Nephron progenitor cell (in vitro differentiated cells): ENCODE measurements around the gene SEC61A1.

Experiments used
- DNase-seq: peaks from one replicate; pipeline ENCODE4 v3.0.0; 2021
- H3K27ac Mint-ChIP-seq: 2 replicates; pipeline ENCODE4 v1.8.0; 2021; ENCODE audit warnings: mild to moderate bottlenecking, moderate library complexity, mixed read lengths
- H3K27me3 Mint-ChIP-seq: 2 replicates; pipeline ENCODE4 v1.8.0; 2021; ENCODE audit warnings: mild to moderate bottlenecking, low read depth, mixed read lengths; ENCODE audit not compliant: poor library complexity
- H3K36me3 Mint-ChIP-seq: 2 replicates; pipeline ENCODE4 v1.8.0; 2021; ENCODE audit warnings: low read depth, mixed read lengths
- H3K4me1 Mint-ChIP-seq: 2 replicates; pipeline ENCODE4 v1.8.0; 2021; ENCODE audit warnings: mixed read lengths
- H3K4me3 Mint-ChIP-seq: 2 replicates; pipeline ENCODE4 v1.8.0; 2021; ENCODE audit warnings: mild to moderate bottlenecking, moderate library complexity, mixed read lengths
- H3K9me3 Mint-ChIP-seq: 2 replicates; pipeline ENCODE4 v1.8.0; 2021; ENCODE audit warnings: mild to moderate bottlenecking, moderate library complexity, mixed read lengths
- TF ChIP-seq, protein P1 (sequence below): fragments of 200-600 bp; sonication (generic); IDR thresholded peaks from 2 replicates; pipeline ENCODE4 v1.5.0; 2021; ENCODE audit warnings: antibody characterized with exemption

The SEC61A1 gene

DNA sequence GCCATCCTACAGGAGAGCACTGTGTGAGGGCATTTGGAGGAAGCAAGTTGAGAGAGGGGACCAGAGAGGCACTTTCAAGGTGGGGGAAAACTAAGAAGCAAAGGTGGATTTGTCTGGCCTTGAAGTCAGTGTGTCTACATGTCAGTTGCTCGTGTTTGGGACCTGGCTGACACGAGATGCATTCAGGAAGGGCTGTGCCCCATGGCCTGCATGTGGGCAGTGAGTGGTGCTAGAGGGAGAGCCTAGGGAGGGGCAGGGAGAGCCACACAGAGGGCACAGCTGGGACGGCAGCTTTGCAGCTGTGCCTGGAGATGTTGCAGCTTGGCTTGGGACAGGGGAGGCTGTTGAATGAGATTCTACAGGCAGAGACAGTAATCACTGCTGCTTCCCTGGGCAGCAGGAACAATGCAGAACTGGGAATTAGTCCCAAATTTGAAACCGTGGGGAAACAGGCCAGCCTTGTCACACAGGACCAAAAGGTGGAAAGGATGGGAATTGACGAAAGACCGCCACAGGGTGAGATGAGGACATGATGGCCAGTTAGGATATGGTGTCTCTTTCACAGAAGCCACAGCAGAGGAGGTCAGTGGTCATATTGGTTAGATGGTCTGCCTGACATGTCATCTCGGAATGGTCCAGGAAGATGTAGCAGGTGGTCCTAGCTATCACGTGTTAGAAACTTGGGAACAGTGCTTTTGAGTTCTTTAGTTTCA, 10.0 kb downstream of the SEC61A1 start:
- Mint-ChIP-seq H3K27ac (peak overlapping the region; percentile 34), H3K4me1 (no peaks in the 10 kb centered on the region), H3K4me3 (no peak overlapping the region), H3K9me3 (no peaks in the 10 kb centered on the region), H3K36me3 (peaks cover 86% of the 10 kb centered on the region), H3K27me3 (no peaks in the 10 kb centered on the region)
- TF ChIP-seq, protein P1, sequence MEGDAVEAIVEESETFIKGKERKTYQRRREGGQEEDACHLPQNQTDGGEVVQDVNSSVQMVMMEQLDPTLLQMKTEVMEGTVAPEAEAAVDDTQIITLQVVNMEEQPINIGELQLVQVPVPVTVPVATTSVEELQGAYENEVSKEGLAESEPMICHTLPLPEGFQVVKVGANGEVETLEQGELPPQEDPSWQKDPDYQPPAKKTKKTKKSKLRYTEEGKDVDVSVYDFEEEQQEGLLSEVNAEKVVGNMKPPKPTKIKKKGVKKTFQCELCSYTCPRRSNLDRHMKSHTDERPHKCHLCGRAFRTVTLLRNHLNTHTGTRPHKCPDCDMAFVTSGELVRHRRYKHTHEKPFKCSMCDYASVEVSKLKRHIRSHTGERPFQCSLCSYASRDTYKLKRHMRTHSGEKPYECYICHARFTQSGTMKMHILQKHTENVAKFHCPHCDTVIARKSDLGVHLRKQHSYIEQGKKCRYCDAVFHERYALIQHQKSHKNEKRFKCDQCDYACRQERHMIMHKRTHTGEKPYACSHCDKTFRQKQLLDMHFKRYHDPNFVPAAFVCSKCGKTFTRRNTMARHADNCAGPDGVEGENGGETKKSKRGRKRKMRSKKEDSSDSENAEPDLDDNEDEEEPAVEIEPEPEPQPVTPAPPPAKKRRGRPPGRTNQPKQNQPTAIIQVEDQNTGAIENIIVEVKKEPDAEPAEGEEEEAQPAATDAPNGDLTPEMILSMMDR: no peak
- no peak for DNase-seq

DNA sequence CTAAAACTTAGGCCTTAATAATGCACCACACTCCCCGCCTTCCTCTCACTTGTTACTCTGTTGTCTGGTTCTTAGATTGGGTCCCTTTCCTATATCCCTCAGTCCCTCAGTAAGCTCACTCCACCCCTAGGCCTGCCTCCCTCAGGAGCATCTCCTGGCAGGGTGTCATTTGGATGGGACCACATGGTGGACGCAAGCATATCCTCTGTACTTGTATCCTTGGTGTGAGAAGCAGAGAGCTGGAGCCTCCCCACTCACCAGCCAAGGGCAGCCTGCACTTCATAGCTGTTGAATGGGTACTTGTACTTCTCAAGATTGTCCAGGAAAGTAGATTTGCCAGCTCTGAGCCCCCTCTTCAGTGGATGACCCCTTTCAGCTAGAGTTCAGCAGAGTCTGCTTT, 11.6 kb downstream of the SEC61A1 start:
- H3K36me3 Mint-ChIP-seq: peaks cover 93% of the 10 kb centered on the region
- TF ChIP-seq, protein P1: no peak
- no peak overlapping the region for H3K4me3 Mint-ChIP-seq
- H3K27ac Mint-ChIP-seq: no peak overlapping the region
- H3K27me3 Mint-ChIP-seq: peaks cover 2% of the 10 kb centered on the region
- H3K4me1 Mint-ChIP-seq: no peaks in the 10 kb centered on the region
- no peaks in the 10 kb centered on the region for H3K9me3 Mint-ChIP-seq
- DNase-seq: no peak

DNA sequence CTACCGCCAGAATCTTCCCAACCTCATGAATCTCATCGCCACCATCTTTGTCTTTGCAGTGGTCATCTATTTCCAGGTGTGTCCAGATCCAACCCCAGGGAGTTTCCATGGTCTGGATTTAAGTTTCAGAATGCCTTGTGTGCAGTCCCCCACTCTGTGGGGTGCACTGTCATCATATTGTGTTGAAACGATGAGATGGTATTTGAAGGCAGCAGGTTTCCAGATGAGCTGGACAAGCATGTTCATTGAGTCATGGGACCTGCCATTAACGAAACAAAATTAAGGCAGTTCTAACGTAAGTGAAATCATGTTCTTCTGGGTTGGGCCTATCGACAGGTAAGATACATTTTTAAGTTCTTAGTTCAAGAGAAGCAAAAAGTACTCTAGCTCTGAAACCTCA, 12.7 kb downstream of the SEC61A1 start:
- Mint-ChIP-seq H3K4me1 (no peaks in the 10 kb centered on the region), H3K4me3 (no peak overlapping the region), H3K36me3 (peaks cover 91% of the 10 kb centered on the region), H3K27me3 (peaks cover 2% of the 10 kb centered on the region), H3K27ac (peak overlapping the region; percentile 4), H3K9me3 (no peaks in the 10 kb centered on the region)
- TF ChIP-seq, protein P1: no peak
- DNase-seq: no peak

DNA sequence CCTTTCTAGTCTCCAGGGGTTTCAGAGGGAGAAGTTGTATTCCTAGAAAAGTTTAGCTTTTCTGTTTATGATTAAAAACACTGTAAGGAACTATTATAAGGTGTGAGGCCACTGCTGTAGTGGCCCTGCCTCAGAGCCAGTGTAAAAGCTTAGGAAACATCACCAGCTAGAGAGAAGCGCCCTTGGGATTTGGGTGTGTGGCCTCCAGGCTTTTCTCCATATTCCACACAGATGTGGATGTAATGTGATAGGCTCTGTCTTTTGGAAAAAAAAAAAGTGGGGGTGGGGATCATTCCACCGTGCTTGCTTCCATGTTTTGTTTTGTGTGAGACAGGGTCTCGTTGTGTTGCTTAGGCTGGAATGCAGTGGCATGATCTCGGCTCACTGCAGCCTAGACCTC, 13.9 kb downstream of the SEC61A1 start:
- no peak for DNase-seq
- Mint-ChIP-seq H3K27me3 (peaks cover 2% of the 10 kb centered on the region), H3K27ac (peak overlapping the region; percentile 35), H3K36me3 (peaks cover 87% of the 10 kb centered on the region), H3K4me3 (no peak overlapping the region), H3K9me3 (no peaks in the 10 kb centered on the region), H3K4me1 (no peaks in the 10 kb centered on the region)
- TF ChIP-seq, protein P1: no peak

DNA sequence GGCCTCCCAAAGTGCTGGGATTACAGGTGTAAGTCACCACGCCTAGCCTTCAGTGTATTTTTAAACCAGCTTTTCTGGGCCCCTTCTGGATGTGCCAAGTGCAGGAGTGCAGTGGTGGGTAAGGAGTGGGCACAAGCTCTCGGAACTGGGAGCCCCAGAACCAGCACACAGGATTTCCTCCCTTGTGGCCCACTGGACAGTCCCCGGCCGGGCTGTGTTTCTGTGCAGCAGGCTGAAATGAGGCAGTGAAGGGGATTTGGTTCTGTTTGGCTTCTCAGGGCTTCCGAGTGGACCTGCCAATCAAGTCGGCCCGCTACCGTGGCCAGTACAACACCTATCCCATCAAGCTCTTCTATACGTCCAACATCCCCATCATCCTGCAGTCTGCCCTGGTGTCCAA, 14.4 kb downstream of the SEC61A1 start:
- Mint-ChIP-seq H3K9me3 (no peaks in the 10 kb centered on the region), H3K27me3 (peaks cover 2% of the 10 kb centered on the region), H3K36me3 (peaks cover 82% of the 10 kb centered on the region), H3K27ac (no peak overlapping the region), H3K4me3 (no peak overlapping the region), H3K4me1 (no peaks in the 10 kb centered on the region)
- TF ChIP-seq, protein P1: no peak
- DNase-seq: no peak

DNA sequence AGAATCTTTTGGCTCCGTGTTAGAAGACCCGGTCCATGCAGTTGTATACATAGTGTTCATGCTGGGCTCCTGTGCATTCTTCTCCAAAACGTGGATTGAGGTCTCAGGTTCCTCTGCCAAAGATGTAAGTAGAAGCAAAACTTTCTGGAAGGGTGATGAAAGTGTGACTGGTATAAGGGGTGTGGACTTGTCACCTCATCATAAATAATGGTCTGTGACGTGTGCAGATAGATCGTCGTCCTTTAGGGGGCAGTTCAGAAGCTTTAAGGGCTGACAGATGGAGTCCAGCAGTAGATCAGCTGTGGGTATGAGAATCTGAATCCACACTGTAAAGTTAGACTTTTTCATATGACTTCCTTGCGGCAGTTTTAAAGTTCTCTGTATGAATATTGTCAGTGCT, 15.3 kb downstream of the SEC61A1 start:
- H3K4me1 Mint-ChIP-seq: no peaks in the 10 kb centered on the region
- H3K4me3 Mint-ChIP-seq: no peak overlapping the region
- peaks cover 2% of the 10 kb centered on the region for H3K27me3 Mint-ChIP-seq
- H3K27ac Mint-ChIP-seq: peak overlapping the region; percentile 83
- TF ChIP-seq, protein P1: no peak
- DNase-seq: no peak
- H3K9me3 Mint-ChIP-seq: no peaks in the 10 kb centered on the region
- H3K36me3 Mint-ChIP-seq: peaks cover 74% of the 10 kb centered on the region
